GM10266 (cell line): Measurements from ENCODE around the gene VSTM4.
A peak's percentile ranks its signal among the peaks of the same experiment; 100 is the strongest.

Source experiments
- DNase-seq: peaks from one replicate; pipeline ENCODE4 v3.0.0; 2012; ENCODE audit errors: extremely low spot score
- CTCF ChIP-seq: IDR thresholded peaks from 2 replicates; pipeline ENCODE4 v1.5.1; 2012; ENCODE audit warnings: mild to moderate bottlenecking, low read depth; ENCODE audit not compliant: control insufficient read depth, insufficient read depth; ENCODE audit errors: missing control alignments

Gene VSTM4

GRCh38 chr10:49076741-49077521 lies 38.4 kb downstream of the VSTM4 start:
- no peak for TF ChIP-seq CTCF
- peak; percentile 43 for DNase-seq

DNA sequence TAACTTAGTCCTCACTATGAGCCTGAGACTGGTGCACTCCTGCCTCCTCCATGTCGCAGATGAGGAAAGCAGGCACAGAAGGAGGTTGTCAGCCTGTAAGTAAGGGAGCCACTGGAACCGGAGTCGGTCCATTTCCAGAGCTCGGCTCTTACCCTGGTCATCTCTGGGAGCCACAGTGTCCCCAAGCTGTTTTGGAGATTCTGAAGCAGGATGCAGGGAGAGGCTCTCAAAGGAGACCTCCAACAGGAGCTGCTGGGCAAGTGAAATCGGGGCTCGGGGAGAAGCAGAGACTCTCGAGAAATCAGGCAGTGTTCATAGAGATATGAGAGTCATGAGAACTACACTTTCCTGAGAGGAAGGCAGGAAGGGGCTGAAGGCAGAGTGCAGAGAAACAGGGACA lies 39.0 kb downstream of the VSTM4 start:
- no peak for DNase-seq
- TF ChIP-seq CTCF, result no peak

- no peak for DNase-seq
- TF ChIP-seq CTCF, result no peak
Observed at GRCh38 chr10:49075743-49076142, 39.6 kb downstream of the VSTM4 start.

DNA sequence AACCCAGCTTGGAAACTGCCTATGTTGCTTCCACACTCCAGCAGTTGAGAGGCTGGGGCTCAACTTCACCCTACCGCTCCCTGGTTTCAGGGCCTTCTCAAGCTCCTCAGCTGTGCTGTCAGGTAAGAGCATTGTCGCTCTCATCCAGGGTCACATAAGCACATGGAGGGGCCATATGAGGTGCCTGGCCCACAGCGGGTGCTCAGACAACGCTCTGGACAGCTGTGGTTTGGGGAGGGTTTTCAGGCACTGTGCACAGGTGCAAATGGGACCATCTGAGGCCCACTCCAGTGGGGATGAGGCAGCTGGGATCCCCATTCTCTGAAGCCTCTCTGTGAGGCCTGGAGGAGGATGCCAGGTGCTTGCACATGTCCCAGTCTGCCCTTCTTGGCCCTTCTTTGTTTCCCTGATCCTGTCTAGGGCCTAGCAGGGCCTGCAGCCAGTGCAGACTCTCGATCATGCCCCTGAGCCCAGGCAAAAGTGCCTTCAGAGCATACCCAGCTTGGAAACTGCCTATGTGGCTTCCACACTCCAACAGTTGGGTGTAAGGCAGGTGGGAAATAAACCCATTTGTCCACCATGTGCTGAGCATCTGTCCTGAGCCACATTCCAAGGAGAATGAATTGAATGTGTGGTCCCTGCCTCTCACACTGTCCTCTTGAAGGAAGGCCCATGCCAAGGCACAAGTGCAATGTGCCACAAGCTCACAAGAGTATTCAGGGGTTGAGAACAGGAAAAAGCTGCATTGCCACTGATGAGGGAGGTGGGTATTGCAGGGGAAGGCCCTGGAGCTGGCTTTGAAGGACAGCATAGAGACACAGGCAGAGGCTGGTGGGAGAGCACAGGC lies 40.3 kb downstream of the VSTM4 start:
- TF ChIP-seq CTCF, result no peak
- DNase-seq, result no peak

DNA sequence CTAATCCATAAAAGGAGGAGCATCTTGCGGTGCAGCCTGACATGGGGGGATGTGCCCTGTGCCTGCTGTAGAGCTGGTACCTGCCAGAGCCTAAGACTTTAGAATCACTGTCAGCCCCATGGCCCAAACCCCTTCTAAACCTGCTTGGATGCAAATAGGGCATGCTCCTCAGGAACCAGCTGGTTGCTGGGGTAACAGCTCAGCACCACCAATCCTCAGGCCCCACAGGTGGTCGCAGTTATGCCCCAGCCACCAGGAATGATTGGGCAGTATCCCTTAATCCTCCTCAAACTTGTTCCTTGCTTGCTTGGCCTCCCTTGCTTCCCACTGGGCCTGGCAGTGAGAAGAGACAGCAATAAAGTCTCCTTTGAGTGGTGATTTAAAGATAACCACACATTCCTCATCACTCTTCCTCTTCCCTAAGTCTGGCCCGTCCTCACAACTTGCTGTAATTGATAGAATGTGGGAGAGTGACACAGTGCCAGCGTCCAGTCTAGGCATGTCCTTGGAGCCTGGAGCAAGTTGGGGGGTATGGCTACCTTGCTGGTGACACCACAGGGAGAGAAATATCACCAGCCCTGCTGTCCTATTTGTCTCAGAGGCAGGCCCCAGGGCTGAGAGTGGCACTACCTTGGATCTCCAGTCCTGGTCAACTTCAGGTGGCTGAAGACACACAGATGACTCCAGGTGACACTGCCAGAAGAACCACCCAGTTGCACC lies 43.0 kb downstream of the VSTM4 start:
- no peak for TF ChIP-seq CTCF
- no peak for DNase-seq

GRCh38 chr10:49071160-49071761 lies 44.1 kb downstream of the VSTM4 start:
- no peak for DNase-seq

More at GRCh38 chr10:49071160-49071761, 44.1 kb downstream of the VSTM4 start:
- TF ChIP-seq CTCF, result no peak
